Loucy (cell line): Measurements from ENCODE around the gene TRPV4.

ENCODE experiments used
- H2AFZ ChIP-seq: fragments of 200-600 bp; sonication (generic); 2 replicates; pipeline ENCODE4 v1.6.0; 2016; ENCODE audit warnings: antibody characterized with exemption, mild to moderate bottlenecking, low read length, moderate library complexity
- H3F3A ChIP-seq: fragments of 200-600 bp; 2 replicates; pipeline ENCODE4 v1.6.0; 2016; ENCODE audit warnings: antibody characterized with exemption, low read depth, mild to moderate bottlenecking
- H3K27me3 ChIP-seq: fragments of 200-600 bp; sonication (generic); 2 replicates; pipeline ENCODE4 v1.6.1; 2014; ENCODE audit warnings: low read length, mild to moderate bottlenecking; ENCODE audit not compliant: insufficient read depth, poor library complexity, severe bottlenecking
- H3K36me3 ChIP-seq: fragments of 200-600 bp; sonication (generic); 2 replicates; pipeline ENCODE4 v1.6.1; 2016; ENCODE audit warnings: low read length; ENCODE audit not compliant: insufficient read depth
- H3K4me1 ChIP-seq: fragments of 200-600 bp; sonication (generic); 2 replicates; pipeline ENCODE4 v1.5.1; 2014; ENCODE audit warnings: low read length, mild to moderate bottlenecking; ENCODE audit not compliant: insufficient read depth, poor library complexity, severe bottlenecking
- H3K4me2 ChIP-seq: fragments of 200-600 bp; sonication (generic); 2 replicates; pipeline ENCODE4 v1.6.0; 2014; ENCODE audit warnings: antibody characterized with exemption, low read length, low read depth, mild to moderate bottlenecking; ENCODE audit not compliant: poor library complexity, severe bottlenecking
- H3K4me3 ChIP-seq: fragments of 200-600 bp; sonication (generic); 2 replicates; pipeline ENCODE4 v1.5.1; 2014; ENCODE audit warnings: low read length, mild to moderate bottlenecking, mixed read lengths; ENCODE audit not compliant: poor library complexity, severe bottlenecking
- H3K79me2 ChIP-seq: fragments of 200-600 bp; sonication (generic); 2 replicates; pipeline ENCODE4 v1.6.1; 2014; ENCODE audit warnings: low read length; ENCODE audit not compliant: insufficient read depth
- H3K9ac ChIP-seq: fragments of 200-600 bp; sonication (generic); 2 replicates; pipeline ENCODE4 v1.6.0; 2014; ENCODE audit warnings: mild to moderate bottlenecking, low read depth, low read length, moderate library complexity; ENCODE audit not compliant: poor library complexity, severe bottlenecking
- H3K9me2 ChIP-seq: fragments of 200-600 bp; sonication (generic); replicated peaks from 2 replicates; pipeline ENCODE4 v1.6.1; 2016; ENCODE audit warnings: low read depth, low read length, mixed read lengths
- H3K9me3 ChIP-seq: fragments of 200-600 bp; sonication (generic); 2 replicates; pipeline ENCODE4 v1.6.1; 2014; ENCODE audit warnings: mild to moderate bottlenecking, antibody characterized with exemption, low read length, low read depth; ENCODE audit not compliant: insufficient read depth
- H4K20me1 ChIP-seq: fragments of 200-600 bp; sonication (generic); 2 replicates; pipeline ENCODE4 v1.6.0; 2014; ENCODE audit warnings: antibody characterized with exemption, low read length, mild to moderate bottlenecking; ENCODE audit not compliant: insufficient read depth, poor library complexity, severe bottlenecking
- EZH2phosphoT487 ChIP-seq: fragments of 200-600 bp; IDR thresholded peaks from 2 replicates; pipeline ENCODE4 v1.6.1; 2018; ENCODE audit warnings: antibody characterized with exemption, mild to moderate bottlenecking, moderate library complexity, borderline replicate concordance
- TF ChIP-seq, protein P1 (sequence below): fragments of 200-600 bp; sonication (generic); conservative IDR thresholded peaks from 2 replicates; pipeline ENCODE4 v1.5.1; 2014; ENCODE audit warnings: mild to moderate bottlenecking, antibody characterized with exemption, low read length

The TRPV4 gene

DNA sequence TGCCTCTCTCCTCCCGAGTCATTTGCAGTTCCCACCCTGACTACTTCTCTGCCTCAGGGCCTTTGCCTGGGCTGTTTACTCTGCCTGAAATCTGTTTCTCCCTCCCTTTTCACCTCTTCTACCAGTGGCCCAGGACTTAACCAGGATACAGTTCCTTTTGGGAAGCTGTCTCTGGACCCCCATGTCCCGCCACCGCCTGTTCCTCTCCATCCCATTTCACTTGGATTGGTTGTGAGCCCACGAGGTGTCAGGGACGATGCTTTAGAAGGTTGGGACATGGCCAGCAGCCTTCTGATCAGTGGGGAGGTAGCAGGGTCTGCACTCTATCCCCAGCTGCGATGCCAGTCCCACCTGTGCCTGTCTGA, 67.8 kb downstream of the TRPV4 start:
- no peaks in the 10 kb centered on the region for H3K36me3 ChIP-seq
- no peaks in the 10 kb centered on the region for H3K9me2 ChIP-seq
- H3K79me2 ChIP-seq = no peaks in the 10 kb centered on the region
- H3K4me3 ChIP-seq = no peak overlapping the region
- H2AFZ ChIP-seq = no peak overlapping the region
- no peaks in the 10 kb centered on the region for H3F3A ChIP-seq
- H3K9ac ChIP-seq = no peak overlapping the region
- no peaks in the 10 kb centered on the region for H4K20me1 ChIP-seq
- no peaks in the 10 kb centered on the region for H3K27me3 ChIP-seq
- H3K4me2 ChIP-seq = no peak overlapping the region
- no peaks in the 10 kb centered on the region for H3K4me1 ChIP-seq
- no peak for TF ChIP-seq EZH2phosphoT487
- TF ChIP-seq, protein P1, sequence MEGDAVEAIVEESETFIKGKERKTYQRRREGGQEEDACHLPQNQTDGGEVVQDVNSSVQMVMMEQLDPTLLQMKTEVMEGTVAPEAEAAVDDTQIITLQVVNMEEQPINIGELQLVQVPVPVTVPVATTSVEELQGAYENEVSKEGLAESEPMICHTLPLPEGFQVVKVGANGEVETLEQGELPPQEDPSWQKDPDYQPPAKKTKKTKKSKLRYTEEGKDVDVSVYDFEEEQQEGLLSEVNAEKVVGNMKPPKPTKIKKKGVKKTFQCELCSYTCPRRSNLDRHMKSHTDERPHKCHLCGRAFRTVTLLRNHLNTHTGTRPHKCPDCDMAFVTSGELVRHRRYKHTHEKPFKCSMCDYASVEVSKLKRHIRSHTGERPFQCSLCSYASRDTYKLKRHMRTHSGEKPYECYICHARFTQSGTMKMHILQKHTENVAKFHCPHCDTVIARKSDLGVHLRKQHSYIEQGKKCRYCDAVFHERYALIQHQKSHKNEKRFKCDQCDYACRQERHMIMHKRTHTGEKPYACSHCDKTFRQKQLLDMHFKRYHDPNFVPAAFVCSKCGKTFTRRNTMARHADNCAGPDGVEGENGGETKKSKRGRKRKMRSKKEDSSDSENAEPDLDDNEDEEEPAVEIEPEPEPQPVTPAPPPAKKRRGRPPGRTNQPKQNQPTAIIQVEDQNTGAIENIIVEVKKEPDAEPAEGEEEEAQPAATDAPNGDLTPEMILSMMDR = no peak
- H3K9me3 ChIP-seq = no peaks in the 10 kb centered on the region

DNA sequence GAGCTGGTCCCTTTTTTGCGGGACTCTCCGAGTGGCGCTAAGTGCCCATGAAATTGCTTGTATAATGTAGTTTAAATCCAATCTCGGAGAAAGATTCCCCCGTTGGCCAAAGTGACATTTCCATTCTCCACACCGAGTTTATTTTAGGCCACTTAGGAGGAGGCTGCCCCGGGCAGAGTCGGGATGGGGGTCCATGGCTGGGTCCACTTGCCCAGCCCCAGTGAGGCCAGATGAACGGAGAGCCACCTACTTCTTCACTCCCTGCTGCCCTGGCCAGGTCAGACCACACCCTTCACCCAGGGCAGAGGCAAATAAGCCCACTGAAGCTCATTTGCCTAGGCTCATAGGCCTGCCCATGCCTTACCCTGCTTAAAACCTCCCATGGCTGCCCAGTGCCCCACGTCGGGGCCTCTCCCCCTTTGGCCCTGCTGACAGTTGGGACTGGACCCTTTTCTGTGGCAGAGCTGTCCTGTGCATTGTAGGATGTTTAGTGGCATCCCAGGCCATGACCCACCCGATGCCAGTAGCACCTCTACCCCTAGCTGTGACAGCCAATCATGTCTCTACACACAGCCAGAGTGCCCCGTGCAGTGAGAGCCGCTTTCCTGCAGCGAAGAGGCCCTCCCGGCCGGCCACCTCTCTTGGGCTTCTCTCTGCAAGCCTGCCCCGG, 68.3 kb downstream of the TRPV4 start:
- Histone ChIP-seq H3K9me2 (no peaks in the 10 kb centered on the region), H3K4me3 (no peak overlapping the region), H3K9me3 (no peaks in the 10 kb centered on the region), H3K79me2 (no peaks in the 10 kb centered on the region), H3F3A (no peaks in the 10 kb centered on the region), H3K4me2 (no peak overlapping the region), H3K9ac (no peak overlapping the region), H3K4me1 (no peaks in the 10 kb centered on the region), H4K20me1 (no peaks in the 10 kb centered on the region), H3K36me3 (no peaks in the 10 kb centered on the region), H2AFZ (no peak overlapping the region), H3K27me3 (no peaks in the 10 kb centered on the region)
- TF ChIP-seq, protein P1 = no peak
- no peak for TF ChIP-seq EZH2phosphoT487

DNA sequence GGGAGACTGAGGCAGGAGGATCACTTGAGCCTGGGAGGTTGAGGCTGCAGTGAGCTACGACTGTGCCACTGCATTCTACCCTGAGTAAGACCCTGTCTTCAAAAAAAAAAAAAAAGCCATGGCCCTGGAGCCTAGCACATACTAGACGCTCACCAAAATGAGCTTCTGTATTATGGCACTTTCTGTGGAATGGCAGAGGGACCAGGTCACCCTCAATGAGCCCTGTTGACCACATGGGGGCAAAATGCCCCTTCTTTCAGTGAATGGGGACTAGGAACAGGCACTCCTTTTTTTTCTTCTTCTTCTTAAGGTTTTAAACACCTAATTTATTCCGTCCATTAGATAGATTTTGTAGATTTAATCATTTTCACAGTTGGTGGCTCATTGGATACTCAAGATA, 69.1 kb downstream of the TRPV4 start:
- H3K36me3 ChIP-seq = no peaks in the 10 kb centered on the region
- H3K27me3 ChIP-seq = no peaks in the 10 kb centered on the region
- no peaks in the 10 kb centered on the region for H3F3A ChIP-seq

More for the DNA sequence above, 69.1 kb downstream of the TRPV4 start:
- H2AFZ ChIP-seq = no peak overlapping the region
- no peaks in the 10 kb centered on the region for H3K9me3 ChIP-seq
- no peak overlapping the region for H3K9ac ChIP-seq
- H3K9me2 ChIP-seq = no peaks in the 10 kb centered on the region
- H3K4me2 ChIP-seq = no peak overlapping the region
- H4K20me1 ChIP-seq = no peaks in the 10 kb centered on the region
- no peaks in the 10 kb centered on the region for H3K79me2 ChIP-seq
- H3K4me3 ChIP-seq = no peak overlapping the region
- no peaks in the 10 kb centered on the region for H3K4me1 ChIP-seq
- TF ChIP-seq, protein P1 = peak; percentile 54
- TF ChIP-seq EZH2phosphoT487 = no peak
